Dedifferentiated amniotic fluid mesenchymal stem cell (primary cell): ENCODE results near the gene RAB8B.

ENCODE experiments used
- DNase-seq: peaks from one replicate; pipeline ENCODE4 v3.0.0-alpha.2; 2016; ENCODE audit errors: extremely low spot score

Gene RAB8B

GRCh38 chr15:63188926-63189871 lies at the start of gene RAB8B:
TSS of gene RAB8B (plus strand) at chr15:63189606. CDS start at chr15:63189625, 19 bp downstream.
- peak; percentile 95 for DNase-seq

GRCh38 chr15:63140936-63141335 lies 48.5 kb upstream of the RAB8B start:
- DNase-seq, result no peak

- DNase-seq, result no peak
Measured at GRCh38 chr15:63145426-63145825, 44.0 kb upstream of the RAB8B start.

DNA sequence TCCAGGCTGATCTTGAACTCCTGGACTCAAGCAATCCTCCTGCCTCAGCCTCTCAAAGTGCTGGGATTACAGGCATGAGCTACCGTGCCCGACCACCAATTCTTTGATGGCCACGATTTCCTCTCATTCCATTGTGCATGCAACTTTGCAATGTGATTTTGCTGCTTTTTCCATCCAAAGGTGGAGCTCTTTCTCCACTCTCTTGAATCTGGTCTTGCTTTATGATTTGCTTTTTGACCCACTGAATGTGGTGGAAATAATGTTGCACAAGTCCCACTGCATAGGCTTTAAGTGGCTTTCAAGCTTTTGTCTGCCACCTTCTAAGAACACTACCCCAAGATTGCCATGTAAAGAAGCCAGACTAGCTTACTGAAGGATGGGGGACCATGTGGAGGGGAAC lies 42.7 kb upstream of the RAB8B start:
- no peak for DNase-seq

DNA sequence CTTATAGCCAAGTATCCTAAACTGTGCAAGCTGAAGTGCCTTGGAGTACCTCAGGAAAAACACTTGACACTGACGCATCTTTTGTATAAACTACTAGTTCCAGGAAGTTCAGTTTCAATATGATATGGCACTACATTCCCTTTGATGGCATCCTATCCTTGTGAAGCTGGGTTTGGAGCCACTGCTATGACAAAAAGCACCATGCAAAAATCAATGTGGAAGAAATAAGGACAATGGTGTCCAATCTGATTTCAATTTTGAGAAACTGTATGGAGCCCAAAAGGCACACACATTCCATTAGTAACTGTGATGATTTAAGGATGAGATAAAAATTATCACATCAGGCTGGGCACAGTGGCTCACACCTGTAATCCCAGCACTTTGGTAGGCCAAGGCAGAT lies 37.7 kb upstream of the RAB8B start:
- no peak for DNase-seq

DNA sequence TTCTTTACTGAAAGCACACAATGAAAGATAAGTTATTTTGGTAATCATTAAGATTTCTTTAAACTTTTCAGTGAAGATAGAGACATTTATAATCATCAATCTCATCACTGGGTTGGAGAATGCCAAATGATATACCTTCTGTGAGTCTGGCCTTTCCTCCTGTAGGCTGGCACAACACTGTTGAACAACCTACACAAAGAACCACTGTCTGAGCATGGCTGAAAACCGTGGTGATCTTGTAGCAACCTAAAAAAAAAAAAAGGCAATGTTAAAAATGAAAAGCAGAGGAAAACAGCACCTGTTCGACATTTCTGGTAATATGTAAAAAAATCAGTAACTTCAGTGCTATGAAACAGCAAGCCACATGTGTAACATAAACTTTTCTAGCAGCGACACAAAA lies 33.9 kb upstream of the RAB8B start:
- DNase-seq, result no peak

DNA sequence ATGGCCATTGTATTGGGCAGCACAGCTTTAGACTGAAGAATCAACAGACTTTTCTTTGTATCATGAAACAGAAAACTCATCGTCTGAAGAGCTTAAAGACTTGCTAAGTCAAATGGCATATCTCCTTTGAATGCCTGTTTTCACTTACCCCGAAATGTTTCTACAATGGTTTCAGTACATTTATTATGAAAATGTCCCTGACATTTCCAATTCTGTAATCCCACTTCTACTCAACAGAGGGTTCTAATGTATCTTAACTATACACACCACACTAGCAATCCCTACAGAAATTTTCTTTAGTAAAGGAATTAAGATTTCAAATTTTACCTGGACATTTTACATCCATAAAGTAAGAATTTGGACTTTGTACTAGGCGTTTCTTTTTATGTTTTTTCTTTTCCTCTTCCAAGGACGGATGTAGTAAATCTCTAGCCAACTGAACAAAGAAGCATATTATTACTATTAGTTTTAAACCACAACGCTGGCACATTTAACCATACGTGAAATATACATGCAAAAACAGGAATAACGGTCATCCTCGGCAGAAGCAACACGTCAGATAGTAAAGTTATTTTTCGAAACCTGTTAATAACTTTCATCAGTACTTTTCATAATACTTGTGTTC lies 33.2 kb upstream of the RAB8B start:
- DNase-seq, result no peak

DNA sequence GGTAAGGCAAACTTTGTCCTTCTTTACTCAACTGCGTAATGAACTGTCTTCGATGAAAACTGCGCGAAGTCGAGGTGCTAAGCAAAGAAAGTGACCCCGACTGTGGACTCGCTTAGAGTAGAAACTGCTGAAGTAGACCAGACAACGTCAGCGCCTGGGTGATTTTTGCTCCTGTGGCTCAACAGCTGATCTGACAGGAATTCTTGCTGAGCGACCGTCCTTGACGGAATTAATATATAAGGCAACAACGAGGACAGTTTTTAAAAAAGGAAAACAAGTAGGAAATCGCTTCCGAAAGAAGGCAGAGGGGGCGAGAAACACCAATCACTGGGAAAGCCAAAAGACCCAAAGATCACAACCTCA lies 32.7 kb upstream of the RAB8B start:
- peak; percentile 21 for DNase-seq

- DNase-seq, result peak; percentile 88
Measured at GRCh38 chr15:63157118-63157843, 32.1 kb upstream of the RAB8B start, which contains the start of gene RPS27L. TSS of gene RPS27L (minus strand) at chr15:63157477. CDS start at chr15:63157405, 72 bp downstream.

- peak; percentile 88 for DNase-seq
Measured at GRCh38 chr15:63157891-63158431, 31.4 kb upstream of the RAB8B start.

GRCh38 chr15:63160638-63161037 lies 28.8 kb upstream of the RAB8B start:
- no peak for DNase-seq

DNA sequence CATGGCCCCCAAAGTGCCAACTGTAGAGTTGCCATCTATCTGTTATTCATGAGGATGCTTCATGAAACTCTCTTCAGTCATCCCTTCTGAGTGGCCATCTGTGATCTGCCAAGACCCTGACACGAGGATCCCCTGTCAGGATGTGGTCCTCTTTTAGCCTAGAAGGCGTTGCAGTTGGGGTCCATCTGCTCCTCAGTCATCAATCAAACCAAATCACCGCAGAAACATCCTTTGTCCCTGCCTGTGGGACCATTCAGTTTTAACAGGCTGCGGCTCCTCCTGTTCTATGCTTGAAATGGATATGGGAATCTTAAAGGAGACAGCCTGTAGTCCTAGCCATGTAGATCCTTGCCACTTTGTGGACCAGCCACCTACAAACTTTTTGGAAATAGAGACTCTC lies 26.2 kb upstream of the RAB8B start:
- DNase-seq, result no peak

DNA sequence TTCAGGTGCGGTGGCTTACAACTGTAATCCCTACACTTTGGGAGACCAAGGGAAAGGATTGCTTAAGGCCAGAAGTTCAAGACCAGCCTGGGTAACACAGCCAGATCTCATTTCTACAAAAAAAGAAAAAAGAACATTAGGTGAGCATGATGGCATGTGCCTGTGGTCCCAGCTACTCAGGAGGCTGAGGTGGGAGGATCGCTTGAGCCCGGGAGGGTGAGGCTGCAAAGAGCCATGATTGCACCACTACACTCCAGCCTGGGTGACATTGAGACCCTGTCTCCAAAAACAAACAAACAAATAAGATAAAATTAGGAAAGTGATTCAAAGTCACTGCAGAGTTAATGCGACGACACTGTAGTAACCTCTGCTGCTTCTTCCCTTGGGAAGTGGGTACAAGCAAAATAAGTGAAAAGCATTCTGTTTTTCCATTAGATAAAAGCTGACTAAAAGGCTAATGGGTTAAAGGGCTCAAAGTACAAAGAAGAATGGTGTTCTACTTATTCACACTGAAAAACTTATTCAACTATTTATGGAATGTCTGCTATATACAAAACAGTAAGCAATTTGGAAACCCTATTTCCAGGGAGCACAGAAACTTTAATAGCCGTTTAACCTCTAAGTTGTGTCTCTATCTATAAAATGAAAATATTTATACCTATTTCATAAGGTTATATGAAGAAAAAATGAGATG lies 24.1 kb upstream of the RAB8B start:
- no peak for DNase-seq

DNA sequence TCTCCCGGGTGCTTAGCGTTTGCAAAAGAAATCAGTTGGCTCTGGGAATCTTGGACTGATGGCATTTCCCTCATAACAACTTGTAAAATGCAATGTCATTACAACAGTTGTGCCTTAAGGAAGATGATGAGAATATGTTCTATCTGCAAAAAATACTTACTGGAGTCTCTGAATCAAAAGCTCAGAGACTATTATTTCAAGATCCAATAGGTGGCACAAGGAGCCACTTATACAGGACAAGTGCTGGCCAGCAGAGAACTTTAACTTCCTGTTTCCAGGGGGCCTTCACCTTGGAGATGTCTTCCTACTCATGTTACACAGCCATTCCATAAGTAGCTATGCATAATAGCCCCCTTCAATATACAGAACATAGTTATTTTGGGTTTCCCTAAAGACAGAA lies 23.2 kb upstream of the RAB8B start:
- no peak for DNase-seq

- no peak for DNase-seq
Measured at GRCh38 chr15:63169788-63170187, 19.6 kb upstream of the RAB8B start.

DNA sequence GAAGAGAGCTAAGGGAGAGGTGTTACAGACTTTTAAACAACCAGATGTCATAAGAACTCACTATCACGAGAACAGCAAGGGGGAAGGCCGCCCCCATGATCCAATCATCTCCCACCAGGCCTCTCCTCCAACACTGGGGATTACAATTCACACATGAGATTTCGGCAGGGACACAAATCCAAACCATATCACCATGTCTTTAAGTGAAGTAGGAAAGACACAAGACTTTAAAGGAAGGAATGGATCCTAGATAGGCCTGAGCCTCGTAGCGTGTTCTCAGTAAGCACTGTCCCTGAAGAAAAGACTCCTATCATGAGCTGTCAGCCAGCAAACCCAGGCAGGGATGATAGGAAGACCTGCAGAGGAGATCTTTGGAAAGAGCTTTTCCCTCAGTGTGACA lies 17.0 kb upstream of the RAB8B start:
- no peak for DNase-seq

DNA sequence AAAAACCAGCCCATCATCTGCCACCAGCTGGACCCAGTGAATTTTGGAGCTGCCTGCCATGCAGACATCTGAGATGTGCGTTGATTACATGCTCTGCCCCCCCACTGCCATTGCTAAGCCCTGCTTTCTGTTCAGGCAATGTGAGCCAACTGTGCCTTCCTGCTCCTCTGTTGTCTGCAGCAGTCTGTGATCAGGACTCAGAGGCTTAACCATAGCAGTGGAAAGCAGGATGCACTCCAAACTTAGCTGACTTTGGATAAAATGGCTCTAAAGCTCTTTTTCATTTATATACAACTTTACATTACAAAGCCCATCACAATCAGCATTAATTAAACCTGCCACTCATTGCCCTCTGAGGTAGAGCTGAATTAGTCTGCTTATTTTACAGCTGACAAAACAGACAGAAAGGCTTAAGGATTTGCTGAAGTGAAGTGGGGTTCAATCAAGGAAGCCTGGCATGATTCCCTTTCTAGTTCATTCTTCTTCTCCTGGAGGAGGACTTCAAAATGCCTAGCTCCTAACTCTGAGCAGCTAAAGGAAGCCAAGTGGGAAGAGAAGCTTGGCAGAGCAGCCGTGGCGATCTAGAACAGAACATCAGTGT lies 16.5 kb upstream of the RAB8B start:
- DNase-seq, result no peak

- DNase-seq, result no peak
Measured at GRCh38 chr15:63176302-63176701, 13.1 kb upstream of the RAB8B start.

DNA sequence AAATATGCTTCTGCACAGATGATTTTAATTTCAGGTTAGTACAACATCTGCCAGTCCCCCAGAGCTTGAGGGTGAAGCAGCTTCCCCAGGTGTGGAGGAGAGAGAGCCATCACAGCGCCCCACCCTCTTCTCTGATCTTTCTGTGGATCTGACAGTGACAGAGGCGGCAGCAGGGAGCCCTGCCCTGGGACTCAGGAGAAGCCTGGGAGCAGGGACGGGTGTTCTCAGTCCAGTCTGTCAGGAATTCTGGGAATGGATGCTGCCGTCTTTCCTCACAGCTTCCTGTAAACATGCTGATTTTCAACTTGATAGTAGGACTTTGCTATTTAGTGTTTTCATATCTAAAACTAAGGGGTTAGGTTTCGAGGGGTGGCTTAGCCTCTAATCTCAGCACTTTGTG lies 11.4 kb upstream of the RAB8B start:
- DNase-seq, result no peak

DNA sequence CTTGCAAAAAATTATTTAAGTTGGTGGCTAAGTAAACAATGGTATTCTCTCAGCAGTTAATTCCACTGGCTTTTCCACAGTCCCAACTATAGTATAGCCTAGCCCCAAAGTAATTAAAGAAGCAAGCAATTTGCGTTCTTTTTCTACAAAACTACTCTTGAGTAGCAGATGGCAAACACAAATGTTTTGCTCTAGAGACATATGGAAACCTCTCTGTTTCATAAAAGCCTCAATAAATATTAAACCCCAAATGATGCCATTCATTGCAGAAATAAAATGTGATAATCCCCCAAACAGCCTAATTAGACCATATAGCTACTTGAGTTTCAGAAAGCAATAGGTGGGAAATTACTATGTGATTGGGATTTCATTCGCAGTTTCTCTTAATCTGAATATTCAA lies 8.7 kb upstream of the RAB8B start:
- DNase-seq, result no peak

DNA sequence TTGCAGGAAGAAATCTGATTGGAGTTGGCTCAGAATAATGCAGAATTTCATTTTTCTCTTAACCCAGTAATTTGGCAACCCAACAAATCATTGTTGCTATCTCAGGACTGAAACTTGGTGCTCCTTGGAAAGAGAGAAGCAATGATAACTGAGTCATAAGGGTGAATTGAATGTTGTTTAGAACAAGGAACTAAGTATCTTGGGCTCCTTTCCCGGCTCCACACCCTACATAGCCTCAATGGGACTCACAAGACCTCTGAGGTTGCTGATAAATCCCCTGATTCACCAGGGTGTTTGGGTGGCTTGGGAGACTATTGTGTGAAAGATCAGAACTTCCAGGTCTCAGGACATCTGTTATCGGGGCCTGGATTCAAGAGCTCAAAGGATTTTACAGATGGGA lies 7.8 kb upstream of the RAB8B start:
- no peak for DNase-seq
